LNCAP (cell line): ENCODE measurements around the gene IRF4.

ENCODE experiments used
- CTCF ChIP-seq: fragments of 450-650 bp; IDR thresholded peaks from 2 replicates; pipeline ENCODE4 v1.5.1; 2017; ENCODE audit warnings: mild to moderate bottlenecking

The IRF4 gene

GRCh38 chr6:355373-356208 lies 36.0 kb upstream of the IRF4 start:
- TF ChIP-seq CTCF: no peak

GRCh38 chr6:356828-357251 lies 34.7 kb upstream of the IRF4 start:
- no peak for TF ChIP-seq CTCF

GRCh38 chr6:357261-357790 lies 34.2 kb upstream of the IRF4 start:
- TF ChIP-seq CTCF: no peak

GRCh38 chr6:357791-358341 lies 33.7 kb upstream of the IRF4 start:
- TF ChIP-seq CTCF: no peak

- no peak for TF ChIP-seq CTCF
These were observed 33.1 kb upstream of the IRF4 start for GRCh38 chr6:358432-358831.

- TF ChIP-seq CTCF: no peak
These were observed 32.7 kb upstream of the IRF4 start for GRCh38 chr6:358847-359246.

- TF ChIP-seq CTCF: no peak
These were observed 32.1 kb upstream of the IRF4 start for GRCh38 chr6:359261-360035.
